Left hindlimb (tissue), 1 donor: ENCODE results near the gene ZFX.
"Not testable (repeated sequence)": the region's sequence is repeated elsewhere in the genome, so short reads cannot be mapped to it uniquely, and the experiment has no call there.

ENCODE experiments used
- DNase-seq: peaks from one replicate; pipeline ENCODE4 v3.0.0-alpha.2; 2018

Gene ZFX

GRCh38 chrX:24153178-24153795, 3.8 kb downstream of the ZFX start:
- no peak for DNase-seq

- no peak for DNase-seq
Observed at GRCh38 chrX:24153796-24154189, 4.3 kb downstream of the ZFX start.

GRCh38 chrX:24154490-24155034, 5.0 kb downstream of the ZFX start:
- no peak for DNase-seq

GRCh38 chrX:24155747-24156146, 6.2 kb downstream of the ZFX start:
- not testable (repeated sequence) for DNase-seq

- DNase-seq: no peak
Observed at GRCh38 chrX:24156177-24156576, 6.6 kb downstream of the ZFX start.

GRCh38 chrX:24158881-24159280, 9.4 kb downstream of the ZFX start:
- no peak for DNase-seq

GRCh38 chrX:24166078-24166477, 16.5 kb downstream of the ZFX start:
- no peak for DNase-seq

- no peak for DNase-seq
Observed at GRCh38 chrX:24167719-24168472, 18.4 kb downstream of the ZFX start.

GRCh38 chrX:24168807-24169206, 19.3 kb downstream of the ZFX start:
- DNase-seq: no peak

GRCh38 chrX:24169211-24169610, 19.7 kb downstream of the ZFX start:
- DNase-seq: no peak

- DNase-seq: no peak
Observed at GRCh38 chrX:24173115-24173847, 23.8 kb downstream of the ZFX start.

GRCh38 chrX:24175276-24175675, 25.7 kb downstream of the ZFX start:
- DNase-seq: no peak

GRCh38 chrX:24178441-24178840, 28.9 kb downstream of the ZFX start:
- no peak for DNase-seq

GRCh38 chrX:24184018-24184417, 34.5 kb downstream of the ZFX start:
- no peak for DNase-seq

- DNase-seq: no peak
Observed at GRCh38 chrX:24186483-24186882, 37.0 kb downstream of the ZFX start.

- no peak for DNase-seq
Observed at GRCh38 chrX:24186986-24187385, 37.5 kb downstream of the ZFX start.

GRCh38 chrX:24189490-24189889, 40.0 kb downstream of the ZFX start:
- DNase-seq: no peak

- no peak for DNase-seq
Observed at GRCh38 chrX:24190500-24191156, 41.1 kb downstream of the ZFX start.

- no peak for DNase-seq
Observed at GRCh38 chrX:24196509-24196908, 47.0 kb downstream of the ZFX start.

GRCh38 chrX:24198101-24198500, 48.6 kb downstream of the ZFX start:
- DNase-seq: no peak

GRCh38 chrX:24200133-24200532, 50.6 kb downstream of the ZFX start:
- DNase-seq: no peak

- no peak for DNase-seq
Observed at GRCh38 chrX:24201216-24201615, 51.7 kb downstream of the ZFX start.

GRCh38 chrX:24202465-24203031, 53.0 kb downstream of the ZFX start:
- DNase-seq: no peak
